Left hindlimb (tissue), 1 donor: ENCODE measurements around the gene TMEM107.
"Not testable (repeated sequence)": the region's sequence is repeated elsewhere in the genome, so short reads cannot be mapped to it uniquely, and the experiment has no call there.

Experiments
- DNase-seq: peaks from one replicate; pipeline ENCODE4 v3.0.0-alpha.2; 2018

TMEM107 gene

GRCh38 chr17:8189041-8189710 is 13.0 kb upstream of the TMEM107 start:
- DNase-seq: peak; percentile 59

GRCh38 chr17:8188263-8188839 is 12.2 kb upstream of the TMEM107 start:
- DNase-seq: no peak

GRCh38 chr17:8187517-8188262 is 11.5 kb upstream of the TMEM107 start:
- peak; percentile 95 for DNase-seq

- DNase-seq: peak; percentile 97
Observed at GRCh38 chr17:8186787-8187516, 10.8 kb upstream of the TMEM107 start.

GRCh38 chr17:8186446-8186786 is 10.2 kb upstream of the TMEM107 start:
- no peak for DNase-seq

- DNase-seq: peak; percentile 92
Observed at GRCh38 chr17:8185582-8186445, 9.6 kb upstream of the TMEM107 start.

- peak; percentile 40 for DNase-seq
Observed at GRCh38 chr17:8176998-8177731, 985 bp upstream of the TMEM107 start.

- DNase-seq: no peak
Observed at GRCh38 chr17:8175795-8176196, 384 bp downstream of the TMEM107 start.

GRCh38 chr17:8173871-8174322 is 2.3 kb downstream of the TMEM107 start:
- peak; percentile 36 for DNase-seq

- peak; percentile 88 for DNase-seq
Observed at GRCh38 chr17:8173056-8173870, 2.9 kb downstream of the TMEM107 start.

GRCh38 chr17:8170186-8170585 is 6.0 kb downstream of the TMEM107 start:
- not testable (repeated sequence) for DNase-seq

- DNase-seq: no peak
Observed at GRCh38 chr17:8167526-8167925, 8.7 kb downstream of the TMEM107 start.

GRCh38 chr17:8166731-8167130 is 9.4 kb downstream of the TMEM107 start:
- DNase-seq: no peak

- DNase-seq: peak; percentile 42
Observed at GRCh38 chr17:8164815-8165131, 11.4 kb downstream of the TMEM107 start.

- peak; percentile 63 for DNase-seq
Observed at GRCh38 chr17:8163978-8164814, 12.0 kb downstream of the TMEM107 start.

- peak; percentile 62 for DNase-seq
Observed at GRCh38 chr17:8162997-8163977, 12.9 kb downstream of the TMEM107 start.

GRCh38 chr17:8162233-8162996 is 13.8 kb downstream of the TMEM107 start, which contains the start of gene VAMP2:
Gene VAMP2 (minus strand): TSS chr17:8162948. CDS start chr17:8162879, 69 bp downstream.
- peak; percentile 87 for DNase-seq
